GM12878 (cell line): ENCODE measurements around the gene GJC3.

Experiments used
- CTCF ChIP-seq, 3 experiments: IDR thresholded peaks in 2 of 3; conservative IDR thresholded peaks in 1 of 3; 2 replicates each; pipeline ENCODE4 v1.5.1; 2011; ENCODE audit warnings: low read depth in 3 of 3, low read length in 3 of 3, mild to moderate bottlenecking in 3 of 3, control low read depth in 2 of 3, moderate library complexity in 2 of 3, inconsistent platforms in 1 of 3, mixed read lengths in 1 of 3; ENCODE audit not compliant: control insufficient read depth in 2 of 3, insufficient read depth in 1 of 3; ENCODE audit errors: extremely low read depth in 1 of 3
- MEF2A ChIP-seq: IDR thresholded peaks from 2 replicates; pipeline ENCODE4 v1.6.1; 2011; ENCODE audit warnings: low read depth, mild to moderate bottlenecking, low read length, moderate library complexity; ENCODE audit not compliant: insufficient read depth
- POLR2A ChIP-seq: IDR thresholded peaks from 2 replicates; pipeline ENCODE4 v1.6.1; 2011; ENCODE audit warnings: low read depth, mild to moderate bottlenecking, low read length
- ZNF274 ChIP-seq: IDR thresholded peaks from one replicate; pipeline ENCODE4 v1.8.0; 2011; ENCODE audit not compliant: insufficient read length, insufficient read depth

GRCh38 chr7:99929730-99930053 is 272 bp upstream of the GJC3 start:
- no peak for TF ChIP-seq ZNF274
- no peak for TF ChIP-seq MEF2A
- TF ChIP-seq POLR2A, result no peak
- TF ChIP-seq CTCF (IDR thresholded peaks at IDR 0.05 in 2 of 3, conservative IDR thresholded peaks at IDR 0.05 in 1 of 3; ENCODE audit: control insufficient read depth in 2 of 3, extremely low read depth in 1 of 3, insufficient read depth in 1 of 3, low read depth in 3 of 3, low read length in 3 of 3), result no peak
